ENCODE results near the gene TAOK1. TPM values are rescaled to one million over a fixed set of nuclear protein-coding genes. Genes with fewer than 3 reads are reported as not detected.

Gene TAOK1
- total and polyA plus RNA-seq, 4 donors: 4.3 to 20.5 (median 12.6) TPM

- no peak for TF ChIP-seq REST (IDR thresholded peaks at IDR 0.05)
- no peak for TF ChIP-seq EGR1 (IDR thresholded peaks at IDR 0.05; ENCODE audit: low read depth in 2 of 2)
- no peak for TF ChIP-seq HNF4G (IDR thresholded peaks at IDR 0.05)
- TF ChIP-seq FOXA2 (IDR thresholded peaks at IDR 0.05): no peak
- no peak for TF ChIP-seq FOXA1 (IDR thresholded peaks at IDR 0.05)
Measured at GRCh38 chr17:29368161-29368560, 22.0 kb upstream of the TAOK1 start (continued).

GRCh38 chr17:29368926-29369325 lies 21.2 kb upstream of the TAOK1 start:
- Histone ChIP-seq H3K4me3 (ENCODE audit: low read depth in 1 of 3, low read length in 3 of 3) (no peak overlapping the region), H3K4me1 (ENCODE audit: control insufficient read depth in 4 of 4, insufficient read depth in 4 of 4, low read length in 3 of 4) (peaks cover 0 to 5% (median 2%) of the 10 kb centered on the region in 4 donors), H3K27me3 (ENCODE audit: control insufficient read depth in 4 of 4, insufficient read depth in 4 of 4, low read length in 3 of 4) (no peaks in the 10 kb centered on the region), H3K36me3 (ENCODE audit: control insufficient read depth in 4 of 4, insufficient read depth in 3 of 4, low read depth in 1 of 4, low read length in 3 of 4) (peaks cover 0 to 1% (median 0%) of the 10 kb centered on the region in 4 donors), H3K9me3 (ENCODE audit: control insufficient read depth in 4 of 4, low read length in 3 of 4) (no peaks in the 10 kb centered on the region), H3K9ac (ENCODE audit: low read depth in 1 of 2, low read length in 2 of 2) (no peak overlapping the region), H3K27ac (ENCODE audit: low read depth in 1 of 2, low read length in 2 of 2) (no peak overlapping the region)
- no peak for DNase-seq (ENCODE audit: low spot score)
- TF ChIP-seq RXRA (IDR thresholded peaks at IDR 0.05): no peak
- no peak for TF ChIP-seq RAD21 (IDR thresholded peaks at IDR 0.05)
- TF ChIP-seq NR2F2 (IDR thresholded peaks at IDR 0.05): no peak
- no peak for TF ChIP-seq FOXA2 (IDR thresholded peaks at IDR 0.05)
- TF ChIP-seq MAX (IDR thresholded peaks at IDR 0.05): no peak
- TF ChIP-seq ATF3 (IDR thresholded peaks at IDR 0.05): no peak
- WGBS: 83% methylated on average over 4 of the region's 4 CpGs

- peaks cover 0 to 1% (median 0%) of the 10 kb centered on the region in 4 donors for H3K36me3 ChIP-seq (ENCODE audit: control insufficient read depth in 4 of 4, insufficient read depth in 3 of 4, low read depth in 1 of 4, low read length in 3 of 4)
- H3K27me3 ChIP-seq (ENCODE audit: control insufficient read depth in 4 of 4, insufficient read depth in 4 of 4, low read length in 3 of 4): no peaks in the 10 kb centered on the region
- peaks cover 0 to 5% (median 2%) of the 10 kb centered on the region in 4 donors for H3K4me1 ChIP-seq (ENCODE audit: control insufficient read depth in 4 of 4, insufficient read depth in 4 of 4, low read length in 3 of 4)
- 18% methylated on average over 7 of the region's 7 CpGs for WGBS
- TF ChIP-seq TAF1 (conservative IDR thresholded peaks at IDR 0.05) (no peak), CTCF (IDR thresholded peaks at IDR 0.05; ENCODE audit: low read depth, low read length, missing input control) (peak; percentile 89), RAD21 (IDR thresholded peaks at IDR 0.05) (peak; percentile 86), JUND (IDR thresholded peaks at IDR 0.05) (peak in 1 of 2 donors; percentile 24), HNF4A (conservative IDR thresholded peaks at IDR 0.05) (peak; percentile 26 to 54), GABPA (IDR thresholded peaks at IDR 0.05 in 1 of 2, conservative IDR thresholded peaks at IDR 0.05 in 1 of 2) (no peak), RXRA (IDR thresholded peaks at IDR 0.05) (peak in 1 of 2 donors; percentile 16), MAX (IDR thresholded peaks at IDR 0.05) (no peak)
- H3K4me3 ChIP-seq (ENCODE audit: low read depth in 1 of 3, low read length in 3 of 3): no peak overlapping the region
- DNase-seq (ENCODE audit: low spot score): peak; percentile 36
- peak overlapping the region in 1 of 2 donors; percentile 50 for H3K9ac ChIP-seq (ENCODE audit: low read depth in 1 of 2, low read length in 2 of 2)
- H3K27ac ChIP-seq (ENCODE audit: low read depth in 1 of 2, low read length in 2 of 2): no peak overlapping the region
- no peaks in the 10 kb centered on the region for H3K9me3 ChIP-seq (ENCODE audit: control insufficient read depth in 4 of 4, low read length in 3 of 4)
Measured at GRCh38 chr17:29369831-29370735, 20.1 kb upstream of the TAOK1 start.

Data from liver (tissue), 9 donors.